Endometrial microvascular endothelial cells (primary cell): ENCODE measurements around the gene FRMD3. TPM values are rescaled to one million over a fixed set of nuclear protein-coding genes. Genes with fewer than 3 reads are reported as not detected.
"Not testable (repeated sequence)": the region's sequence is repeated elsewhere in the genome, so short reads cannot be mapped to it uniquely, and the experiment has no call there.

Experiments
- in situ Hi-C: cut with HindIII; loops from 2 replicates; pipeline ENCODE4 v1.10.0; 2017; ENCODE audit warnings: low sequenced_read_pairs, low pct_unique_long_range_greater_than_20kb; ENCODE audit errors: inconsistent ontology term
- total RNA-seq: library from RNA; depleted of rRNA; stranded (reverse); fragments of >200 nt; gene quantifications from one replicate; pipeline ENCODE4 v1.2.3, GENCODE V29; 2015; ENCODE audit errors: inconsistent ontology term

FRMD3 gene
- total RNA-seq, 1 donor from 2014 or later: 0.74 TPM

DNA sequence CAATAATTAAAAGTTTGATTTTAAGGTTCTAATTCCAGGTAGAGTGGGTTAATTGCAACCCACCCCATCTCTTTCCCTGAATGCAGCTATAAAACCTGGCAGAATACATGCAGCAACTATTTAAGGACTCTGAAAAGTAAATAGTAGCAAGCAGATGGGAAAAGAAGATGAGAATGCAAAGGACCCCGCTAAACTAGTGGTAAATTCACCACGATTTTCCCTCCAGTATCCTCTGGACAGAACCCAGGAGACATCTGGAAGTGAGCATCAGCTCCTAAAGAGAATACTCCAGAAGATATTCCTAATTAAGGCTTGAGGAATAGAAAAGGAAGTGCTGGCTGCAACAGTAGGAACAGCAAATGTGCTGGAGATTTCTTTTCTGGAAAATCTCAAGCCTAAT lies 170.9 kb downstream of the FRMD3 start:
- in situ Hi-C loops: no loop called here

DNA sequence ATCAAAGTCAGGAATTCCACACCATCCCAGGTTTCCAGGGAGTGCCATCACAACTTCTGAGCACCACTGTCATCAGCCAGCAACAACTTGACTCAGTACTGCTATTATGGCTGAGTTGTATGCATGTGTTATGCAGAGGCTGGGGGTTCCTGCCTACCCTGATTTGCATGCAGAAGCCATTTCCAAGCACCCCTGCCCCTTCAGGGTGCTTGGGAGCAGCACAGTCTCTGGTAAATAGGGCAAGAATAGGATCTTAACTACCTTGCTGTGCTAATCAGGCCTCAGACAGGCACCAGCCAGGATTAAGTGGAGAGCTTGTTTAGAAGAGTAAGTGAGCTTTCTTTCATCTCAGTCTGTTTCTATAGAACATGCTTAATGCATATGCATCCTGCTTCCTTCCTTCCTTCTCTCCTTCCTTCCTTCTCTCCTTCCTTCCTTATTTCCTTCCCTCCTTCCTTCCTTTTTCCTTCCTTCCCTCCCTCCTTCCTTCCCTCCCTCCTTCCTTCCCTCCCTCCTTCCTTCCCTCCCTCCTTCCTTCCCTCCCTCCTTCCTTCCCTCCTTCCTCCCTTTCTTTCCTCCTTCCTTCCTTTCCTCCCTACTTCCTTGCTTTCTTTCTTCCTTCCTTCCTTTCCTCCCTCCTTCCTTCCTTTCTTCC lies 175.7 kb downstream of the FRMD3 start:
- in situ Hi-C loops: no loop called here

DNA sequence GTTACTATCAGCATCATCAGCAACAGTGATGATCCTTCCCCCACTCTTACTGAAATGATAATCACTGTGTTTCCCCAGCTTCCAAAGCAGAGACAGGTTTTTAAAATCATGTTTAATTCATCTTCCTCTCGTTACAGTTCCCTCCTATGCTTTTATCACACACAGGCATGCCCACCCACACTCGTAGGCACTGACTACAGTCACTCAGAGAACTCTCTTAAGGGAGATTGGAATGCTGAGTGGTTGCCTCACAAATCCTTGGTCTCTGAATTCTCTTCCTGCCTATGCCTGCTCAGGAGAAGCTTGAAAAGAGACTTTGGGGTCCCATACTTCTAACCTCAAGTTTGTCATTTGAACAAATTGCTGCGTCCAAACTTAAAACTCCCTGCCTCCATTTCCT lies 179.2 kb downstream of the FRMD3 start:
- in situ Hi-C loops: no loop called here

DNA sequence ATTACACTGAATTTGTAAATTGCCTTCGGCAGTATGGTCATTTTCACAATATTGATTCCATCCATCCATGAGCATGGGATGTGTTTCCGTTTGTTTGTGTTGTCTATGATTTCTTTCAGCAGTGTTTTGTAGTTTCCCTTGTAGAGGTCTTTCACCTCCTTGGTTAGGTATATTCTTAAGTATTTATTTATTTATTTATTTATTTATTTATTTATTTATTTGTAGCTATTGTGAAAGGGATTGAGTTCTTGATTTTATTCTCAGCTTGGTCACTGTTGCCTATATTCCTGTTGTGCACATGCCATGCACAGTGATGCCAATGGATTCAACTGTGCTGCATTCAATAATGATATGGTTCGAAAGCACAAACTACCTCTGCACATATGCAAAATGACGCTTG lies 179.7 kb downstream of the FRMD3 start:
- in situ Hi-C loops: not testable (repeated sequence)

DNA sequence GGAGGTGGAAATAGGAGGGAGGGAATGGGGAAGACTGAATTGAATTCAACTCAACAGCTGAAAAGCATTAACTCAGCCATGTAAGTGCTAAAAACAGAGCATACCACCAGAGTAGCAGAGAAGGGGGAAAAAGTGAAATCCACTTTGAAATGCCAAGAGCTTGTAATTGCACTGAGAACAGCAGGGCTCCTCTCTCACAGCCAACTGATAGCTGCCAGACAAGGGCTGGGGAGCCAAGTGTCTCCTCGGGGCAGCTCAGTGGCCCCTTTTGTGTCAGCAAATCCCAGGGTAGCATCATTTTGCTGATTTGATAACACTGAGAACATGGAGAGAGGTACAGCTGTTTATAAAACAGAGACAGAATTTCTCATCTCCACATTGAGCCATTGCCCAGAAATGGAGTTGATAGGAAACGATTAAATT lies 182.5 kb downstream of the FRMD3 start:
- in situ Hi-C loops: no loop called here

DNA sequence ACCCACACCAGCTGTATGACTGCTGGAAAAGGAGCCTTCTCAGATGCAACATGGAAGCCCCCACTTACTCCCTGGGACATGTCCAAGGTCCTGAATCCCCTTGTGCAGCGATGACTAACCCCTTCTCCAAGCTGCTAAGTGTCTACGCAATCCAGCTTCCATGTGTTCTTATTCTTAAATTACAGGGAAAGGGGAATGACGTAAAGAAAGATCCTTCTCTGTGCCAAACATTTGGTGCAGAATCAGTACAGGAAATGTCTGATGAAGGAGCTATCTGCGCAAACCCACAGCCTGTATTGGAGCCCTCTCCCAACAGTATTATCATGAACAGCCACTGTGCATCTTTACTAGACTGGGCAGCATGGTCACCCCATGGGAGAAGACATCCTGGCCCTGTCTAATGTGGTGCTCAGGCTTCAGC lies 183.2 kb downstream of the FRMD3 start:
- in situ Hi-C loops: no loop called here

DNA sequence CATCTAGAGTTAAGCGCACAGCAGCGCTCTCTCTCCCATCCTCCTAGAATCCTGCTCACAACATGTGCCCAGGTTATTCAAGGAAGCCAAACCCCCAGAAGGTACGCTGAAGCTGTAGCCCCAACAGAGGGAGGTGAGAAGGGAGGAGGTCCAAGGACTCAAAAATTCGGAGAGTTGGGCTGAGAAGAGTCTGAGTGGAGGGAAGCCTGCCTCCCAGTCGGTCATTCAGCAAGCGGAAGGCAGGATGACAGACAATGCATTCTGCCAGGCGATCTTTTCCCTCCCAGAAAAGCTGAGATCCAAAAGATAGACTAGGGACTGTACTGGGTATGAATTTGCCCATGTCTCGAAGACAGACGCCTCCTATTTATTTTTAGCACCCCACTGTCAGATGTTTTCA lies 189.2 kb downstream of the FRMD3 start:
- in situ Hi-C loops: no loop called here

DNA sequence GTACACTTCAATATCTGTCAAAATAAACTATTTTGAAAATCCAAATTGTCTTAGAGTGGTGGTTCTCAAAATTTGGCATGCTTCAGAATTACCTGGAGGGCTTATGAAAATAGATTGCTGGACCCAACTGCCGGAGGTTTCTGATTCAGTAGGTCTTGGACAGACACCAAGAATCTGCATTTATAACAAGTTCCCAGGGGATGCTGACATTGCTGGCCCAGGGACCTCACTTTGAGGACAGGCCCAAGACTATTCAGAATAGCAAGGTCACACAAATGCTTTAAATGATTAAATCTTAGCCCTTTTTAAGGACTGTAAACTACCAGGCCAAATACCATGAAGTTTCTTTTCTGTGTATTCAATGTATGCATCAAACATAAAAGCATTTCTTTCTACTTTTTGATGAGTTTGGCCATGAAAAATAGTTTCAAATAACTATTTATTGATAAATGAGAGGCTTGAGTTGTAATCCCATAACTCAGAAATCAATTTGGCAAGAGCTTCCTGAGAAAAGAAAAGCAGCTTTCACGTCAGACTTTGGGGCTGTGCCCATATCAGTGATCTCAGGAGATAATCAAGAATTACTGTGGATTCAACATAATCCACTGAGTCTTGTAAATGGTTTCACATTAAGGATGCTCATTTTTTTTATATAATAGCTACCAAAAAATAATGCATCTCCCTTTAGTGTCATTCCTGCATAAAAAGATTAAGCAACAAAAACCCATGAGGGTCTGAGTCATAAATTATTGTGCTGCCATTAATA lies 191.4 kb downstream of the FRMD3 start:
- in situ Hi-C loops: no loop called here

DNA sequence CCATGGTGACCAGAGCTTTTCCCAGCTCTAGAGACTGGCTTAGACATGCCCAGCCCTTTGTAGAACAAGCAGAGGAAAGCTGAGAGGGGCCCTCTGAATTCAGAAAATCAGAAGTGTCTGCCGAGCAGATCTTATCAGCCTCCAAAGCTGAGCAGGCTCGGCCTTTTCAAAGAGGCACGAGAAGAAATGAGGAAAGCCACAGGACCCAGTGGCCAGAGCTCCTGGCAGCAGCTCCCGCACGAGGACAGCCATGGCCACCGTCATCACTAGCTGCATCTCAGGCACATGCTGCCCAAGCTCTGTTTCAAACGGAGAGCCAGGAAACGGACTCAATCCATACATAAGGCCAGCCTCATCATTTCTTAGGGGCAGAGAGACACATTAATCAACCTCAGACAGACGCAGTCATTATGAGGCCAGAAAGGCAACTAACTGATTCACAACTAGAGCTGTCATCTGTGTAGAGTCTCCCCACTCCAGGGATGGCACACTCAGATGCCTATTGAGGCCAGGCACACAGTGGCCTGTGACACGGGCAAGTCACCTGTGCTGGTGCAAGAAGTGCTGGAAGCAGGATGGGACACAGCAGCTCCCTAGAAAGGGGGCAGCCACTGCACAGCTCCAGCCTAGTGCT lies 194.7 kb downstream of the FRMD3 start:
- in situ Hi-C loops: no loop called here

DNA sequence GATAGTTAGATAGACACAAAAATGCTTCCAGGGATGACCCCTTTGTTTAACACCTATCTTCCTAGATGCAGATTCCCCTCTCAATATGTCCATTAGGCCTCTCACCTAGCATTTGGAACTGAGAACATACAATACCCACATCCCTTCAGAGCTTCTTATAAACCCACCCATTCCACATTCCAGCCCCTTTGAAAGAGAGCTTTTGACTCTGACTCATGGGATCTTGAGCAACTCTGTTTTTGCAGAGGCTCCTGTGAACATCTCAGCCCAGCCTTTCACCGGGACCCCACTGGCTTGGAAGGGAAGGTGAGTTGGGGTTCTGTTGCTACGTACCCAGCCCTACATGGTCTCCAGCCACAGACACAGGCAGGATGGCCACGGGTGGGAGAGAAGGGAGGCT lies 195.5 kb downstream of the FRMD3 start:
- in situ Hi-C loops: no loop called here

DNA sequence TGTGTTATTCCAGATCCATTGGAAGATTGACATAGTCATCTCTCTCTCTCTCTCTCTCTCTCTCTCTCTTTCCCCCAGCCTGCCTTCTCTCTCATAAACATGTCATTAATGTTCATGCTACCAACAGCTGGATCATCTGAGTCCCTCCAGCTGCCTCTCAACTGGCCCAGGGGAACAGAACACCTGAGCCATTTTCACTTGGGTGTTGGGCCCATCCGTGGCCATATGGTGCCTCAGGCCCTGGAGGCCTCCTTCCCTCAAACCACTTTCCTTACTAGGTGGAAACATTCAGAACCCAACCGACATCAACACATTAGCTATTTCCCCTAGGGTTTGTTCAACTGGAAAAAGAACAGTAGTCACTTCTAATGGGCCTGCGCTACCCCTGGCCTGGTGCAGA lies 196.2 kb downstream of the FRMD3 start:
- in situ Hi-C loops: no loop called here

DNA sequence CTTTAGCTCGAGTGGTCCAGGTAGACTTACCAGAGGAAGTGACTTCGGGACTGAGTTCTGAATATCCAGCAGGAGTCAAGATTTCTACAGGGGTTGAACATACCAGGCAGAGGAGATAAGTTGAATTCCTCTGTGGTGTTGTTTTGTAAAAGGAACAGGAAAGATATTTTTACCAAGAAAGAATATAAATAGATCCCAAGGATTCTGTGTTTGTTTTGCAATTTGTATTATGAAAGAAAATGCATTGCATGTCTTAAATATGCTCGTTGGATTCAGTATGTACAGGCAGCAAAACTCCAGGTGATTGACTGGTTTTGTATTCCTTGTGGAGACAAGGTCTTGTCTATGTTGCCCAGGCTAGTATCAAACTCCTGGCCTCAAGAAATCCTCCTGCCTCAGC lies 197.8 kb downstream of the FRMD3 start:
- in situ Hi-C loops: no loop called here

DNA sequence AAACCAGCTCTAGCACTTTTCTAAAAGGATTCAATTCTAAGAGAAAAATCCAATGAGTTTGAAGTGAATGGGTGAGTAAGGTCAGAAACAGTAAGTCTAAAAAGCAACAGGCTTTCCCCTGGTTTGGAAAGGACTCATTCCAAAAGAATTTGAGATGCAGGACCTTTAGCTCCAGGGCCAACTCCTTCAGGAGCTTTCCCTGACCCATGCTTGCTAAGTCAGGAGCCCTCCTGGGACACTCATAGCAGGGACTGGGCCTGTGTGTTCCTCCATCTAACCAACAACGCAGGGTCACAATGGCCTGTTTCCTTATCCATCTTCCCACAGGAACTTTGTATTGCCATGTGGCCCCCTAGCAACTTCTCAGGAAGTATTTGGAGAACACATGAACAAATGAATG lies 198.8 kb downstream of the FRMD3 start:
- in situ Hi-C loops: no loop called here

DNA sequence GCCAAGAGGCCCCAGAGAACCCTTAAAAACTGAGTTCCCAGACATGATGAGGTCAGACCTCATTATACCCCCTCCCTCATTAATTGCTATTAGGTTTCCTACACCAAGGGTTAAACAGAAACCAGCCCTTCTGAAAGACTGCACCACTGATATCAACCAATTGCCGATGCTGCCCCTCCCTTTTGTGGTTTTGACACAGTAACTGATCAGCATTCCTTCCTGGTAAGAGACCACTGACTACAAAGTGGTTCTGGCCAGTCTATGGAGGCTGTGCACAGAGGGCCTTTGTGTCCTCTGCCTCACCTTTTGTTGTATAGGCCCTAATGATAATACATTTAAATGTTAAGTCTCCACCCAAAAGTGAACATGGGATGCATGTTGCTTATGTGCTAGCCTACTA lies 201.5 kb downstream of the FRMD3 start:
- in situ Hi-C loops: no loop called here

DNA sequence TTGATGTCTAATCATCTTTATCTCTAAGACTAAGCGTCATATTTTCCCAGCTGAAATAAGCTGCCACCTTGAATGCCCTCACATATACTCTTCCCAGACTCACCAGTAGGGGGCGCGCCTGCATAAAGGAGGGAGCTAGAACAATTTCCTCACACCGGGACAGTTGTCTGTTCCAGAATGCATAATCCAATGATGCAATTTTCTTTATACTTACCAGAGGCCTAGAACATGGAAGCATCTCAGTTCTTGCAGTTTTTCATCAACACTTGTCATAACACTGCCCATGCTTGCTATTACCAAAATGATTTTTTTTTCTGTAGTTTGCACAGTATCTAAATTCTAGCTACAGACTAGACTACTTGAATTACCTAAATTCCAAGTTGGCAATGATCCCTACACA lies 203.9 kb downstream of the FRMD3 start:
- in situ Hi-C loops: no loop called here

DNA sequence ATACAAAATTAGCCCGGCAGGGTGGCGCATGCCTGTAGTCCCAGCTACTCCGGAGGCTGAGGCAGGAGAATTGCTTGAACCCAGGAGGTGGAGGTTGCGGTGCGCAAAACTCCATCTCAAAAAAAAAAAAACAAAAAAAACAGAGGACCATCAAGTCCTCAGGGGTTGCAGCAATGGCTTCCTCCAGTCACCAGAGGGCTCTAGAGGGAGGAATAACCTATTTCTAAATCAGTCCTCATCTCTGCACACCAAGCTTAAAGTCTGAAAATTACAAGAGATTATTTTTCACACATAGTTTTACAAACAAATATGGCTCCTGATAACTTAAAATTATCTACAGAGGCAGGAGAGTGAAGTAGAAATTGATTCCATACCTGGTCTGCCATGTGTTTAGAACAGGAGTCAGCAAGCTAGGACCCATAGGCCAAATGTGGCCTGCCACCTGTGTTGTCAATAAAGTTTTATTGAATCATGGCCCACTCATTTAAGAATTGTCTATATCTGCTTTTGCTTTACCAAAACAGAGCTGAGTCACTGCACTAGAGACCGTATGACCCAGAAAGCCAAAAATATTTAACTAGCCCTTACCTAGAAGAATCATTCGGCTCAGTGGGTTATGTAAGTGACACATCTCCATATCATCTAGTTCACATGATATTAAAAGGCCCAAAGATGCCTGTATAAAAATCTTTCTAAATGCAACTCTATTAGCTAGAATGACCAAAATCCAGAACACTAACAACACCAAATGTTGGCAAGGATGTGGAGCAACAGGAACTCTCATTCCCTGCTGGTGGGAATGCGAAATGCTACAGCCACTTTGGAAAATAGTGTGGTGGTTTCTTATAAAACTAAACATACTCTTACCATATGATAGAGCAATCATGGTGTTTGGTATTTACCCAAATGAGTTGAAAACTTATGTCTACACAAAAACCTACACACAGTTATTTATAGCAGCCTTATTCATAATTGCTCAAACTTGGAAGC lies 207.7 kb downstream of the FRMD3 start:
- in situ Hi-C loops: no loop called here

DNA sequence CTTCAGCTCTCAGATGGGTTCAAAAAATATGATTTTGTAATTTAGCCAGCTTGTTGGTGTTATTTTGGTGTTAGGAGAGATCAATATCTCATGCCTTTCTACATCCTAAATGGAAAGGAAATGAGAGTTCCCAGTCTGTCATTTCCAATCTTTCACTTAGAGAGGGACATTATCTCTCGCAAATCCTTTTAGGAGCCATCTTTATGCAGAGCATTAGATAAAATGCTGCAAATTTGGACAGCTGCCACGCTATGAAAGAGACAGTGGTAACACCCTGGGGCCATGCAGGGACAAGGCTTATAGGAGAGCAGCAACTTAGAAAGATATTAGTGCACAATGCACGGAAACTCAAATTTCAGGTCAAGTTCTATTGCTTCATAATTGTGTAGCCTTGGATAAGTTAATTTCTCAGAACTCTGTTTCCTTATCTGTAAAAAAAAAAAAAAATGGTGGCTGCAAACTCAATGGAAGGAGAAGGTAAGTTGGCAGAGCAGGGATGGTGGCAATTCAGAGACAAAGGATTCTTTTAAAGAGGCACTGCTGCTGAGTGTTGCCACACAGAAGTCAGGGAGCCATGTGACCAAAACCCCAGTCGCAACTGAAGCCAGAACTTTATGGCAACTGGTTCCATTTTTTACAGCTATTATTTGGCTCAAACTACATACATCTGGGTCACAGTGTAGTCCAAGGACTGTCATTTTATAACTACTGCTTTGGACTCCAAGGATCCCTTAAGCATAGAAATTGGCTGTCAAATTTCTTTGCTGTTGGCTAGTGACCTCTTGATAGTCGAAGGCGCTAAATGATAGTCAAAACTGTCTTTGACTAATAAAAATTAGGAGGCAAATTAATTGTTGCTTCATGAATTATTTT lies 210.2 kb downstream of the FRMD3 start:
- in situ Hi-C loops: no loop called here

DNA sequence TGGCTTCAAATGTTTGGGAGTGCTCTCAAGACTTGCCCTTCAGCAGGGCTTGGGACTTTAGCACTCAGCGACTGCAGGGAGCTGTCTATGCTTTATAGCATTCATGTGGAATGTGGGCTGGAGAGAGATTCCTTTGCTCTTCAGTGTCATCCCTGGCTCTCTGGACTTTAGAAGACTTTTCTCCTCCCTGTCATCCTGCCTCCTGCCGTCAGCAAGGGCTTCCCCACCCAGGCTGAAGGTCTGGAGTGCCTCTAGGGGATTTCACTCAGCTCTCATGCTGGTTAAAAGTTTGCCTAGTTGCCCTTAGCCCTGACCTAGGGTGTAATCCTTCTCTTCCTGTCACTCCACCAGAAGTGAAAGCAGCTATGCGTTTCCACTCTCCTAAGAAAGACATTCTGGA lies 210.9 kb downstream of the FRMD3 start:
- in situ Hi-C loops: no loop called here
